GM21737 (cell line): ENCODE measurements around the gene SPON1.
"Not testable (repeated sequence)": the region's sequence is repeated elsewhere in the genome, so short reads cannot be mapped to it uniquely, and the experiment has no call there.

Source experiments
- ATAC-seq: cut with Tn5 transposase; IDR thresholded peaks from one replicate; pipeline ENCODE4 v1.9.1; 2021; ENCODE audit warnings: mild to moderate bottlenecking, moderate library complexity; ENCODE audit not compliant: unreplicated experiment

Gene SPON1

GRCh38 chr11:13962562-13963168 lies at the start of gene SPON1:
SPON1 (plus strand) TSS chr11:13962723; CDS start chr11:13962905, 182 bp downstream.
- no peak for ATAC-seq

GRCh38 chr11:13917264-13917663 lies 45.3 kb upstream of the SPON1 start:
- ATAC-seq, result no peak

GRCh38 chr11:13917904-13918303 lies 44.6 kb upstream of the SPON1 start:
- no peak for ATAC-seq

GRCh38 chr11:13920756-13921155 lies 41.8 kb upstream of the SPON1 start:
- ATAC-seq, result no peak

GRCh38 chr11:13921545-13921944 lies 41.0 kb upstream of the SPON1 start:
- ATAC-seq, result no peak

- no peak for ATAC-seq
These were observed 39.3 kb upstream of the SPON1 start for GRCh38 chr11:13923182-13923581.

GRCh38 chr11:13923716-13924650 lies 38.5 kb upstream of the SPON1 start:
- ATAC-seq, result peak; percentile 63

- ATAC-seq, result no peak
These were observed 37.7 kb upstream of the SPON1 start for GRCh38 chr11:13924801-13925327.

- not testable (repeated sequence) for ATAC-seq
These were observed 36.2 kb upstream of the SPON1 start for GRCh38 chr11:13926366-13926765.

- ATAC-seq, result no peak
These were observed 35.5 kb upstream of the SPON1 start for GRCh38 chr11:13926981-13927380.

GRCh38 chr11:13927481-13927880 lies 35.0 kb upstream of the SPON1 start:
- ATAC-seq, result no peak

GRCh38 chr11:13928566-13929251 lies 33.8 kb upstream of the SPON1 start:
- ATAC-seq, result no peak

- no peak for ATAC-seq
These were observed 33.1 kb upstream of the SPON1 start for GRCh38 chr11:13929395-13929891.

GRCh38 chr11:13931356-13931755 lies 31.2 kb upstream of the SPON1 start:
- ATAC-seq, result no peak

GRCh38 chr11:13937154-13937553 lies 25.4 kb upstream of the SPON1 start:
- not testable (repeated sequence) for ATAC-seq

- not testable (repeated sequence) for ATAC-seq
These were observed 23.7 kb upstream of the SPON1 start for GRCh38 chr11:13938829-13939228.

GRCh38 chr11:13939961-13940906 lies 22.3 kb upstream of the SPON1 start:
- no peak for ATAC-seq

GRCh38 chr11:13940907-13941256 lies 21.6 kb upstream of the SPON1 start:
- ATAC-seq, result no peak

GRCh38 chr11:13941775-13942174 lies 20.7 kb upstream of the SPON1 start:
- ATAC-seq, result no peak

- no peak for ATAC-seq
These were observed 20.1 kb upstream of the SPON1 start for GRCh38 chr11:13942378-13942777.
